Measurements from ENCODE around the gene CD58.
"Not testable (repeated sequence)": the region's sequence is repeated elsewhere in the genome, so short reads cannot be mapped to it uniquely, and the experiment has no call there.

CD58 gene

DNA sequence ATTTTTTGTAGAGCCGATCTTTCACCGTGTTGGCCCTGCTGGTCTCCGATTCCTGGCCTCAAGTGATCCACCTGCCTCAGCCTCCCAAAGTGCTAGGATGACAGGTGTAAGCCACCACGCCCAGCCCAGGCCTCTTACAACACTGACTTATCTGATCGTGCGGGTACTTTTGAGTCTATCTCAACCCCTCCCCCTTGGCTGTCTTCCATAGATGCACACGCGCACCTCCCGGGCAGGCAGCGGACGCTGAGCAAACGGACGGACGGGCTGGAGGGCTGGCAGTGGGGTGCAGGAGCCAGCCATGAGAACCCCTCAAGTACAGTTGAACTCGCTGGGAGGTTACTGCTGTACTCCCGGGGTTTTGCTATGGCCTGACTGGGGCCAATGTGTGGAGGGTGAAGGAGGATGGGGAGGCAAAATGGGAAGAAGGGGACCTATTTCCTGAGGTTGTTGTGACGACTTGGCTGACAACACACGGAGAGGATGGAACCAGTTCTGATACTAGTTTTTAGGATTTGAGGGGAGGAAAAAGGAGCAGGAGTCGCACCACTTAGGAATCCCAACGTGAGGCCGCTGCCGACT is 959 bp downstream of the CD58 start:
- DNase-seq (ENCODE audit: low spot score) = peak; percentile 40

DNA sequence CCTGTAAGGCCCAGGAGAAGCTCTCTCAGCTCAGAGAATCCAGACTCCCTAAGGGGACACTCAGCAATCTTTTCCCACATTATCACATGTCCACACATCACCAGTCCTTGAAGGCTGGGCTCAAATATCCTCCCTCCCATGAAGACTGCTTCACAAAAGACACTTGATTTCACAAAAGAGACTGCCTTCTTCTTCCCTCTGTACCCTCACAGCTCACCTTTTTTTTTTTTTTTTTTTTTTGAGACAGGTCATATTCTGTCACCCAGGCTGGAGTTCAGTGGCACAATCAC is 1.5 kb downstream of the CD58 start:
- no peak for DNase-seq (ENCODE audit: low spot score)

DNA sequence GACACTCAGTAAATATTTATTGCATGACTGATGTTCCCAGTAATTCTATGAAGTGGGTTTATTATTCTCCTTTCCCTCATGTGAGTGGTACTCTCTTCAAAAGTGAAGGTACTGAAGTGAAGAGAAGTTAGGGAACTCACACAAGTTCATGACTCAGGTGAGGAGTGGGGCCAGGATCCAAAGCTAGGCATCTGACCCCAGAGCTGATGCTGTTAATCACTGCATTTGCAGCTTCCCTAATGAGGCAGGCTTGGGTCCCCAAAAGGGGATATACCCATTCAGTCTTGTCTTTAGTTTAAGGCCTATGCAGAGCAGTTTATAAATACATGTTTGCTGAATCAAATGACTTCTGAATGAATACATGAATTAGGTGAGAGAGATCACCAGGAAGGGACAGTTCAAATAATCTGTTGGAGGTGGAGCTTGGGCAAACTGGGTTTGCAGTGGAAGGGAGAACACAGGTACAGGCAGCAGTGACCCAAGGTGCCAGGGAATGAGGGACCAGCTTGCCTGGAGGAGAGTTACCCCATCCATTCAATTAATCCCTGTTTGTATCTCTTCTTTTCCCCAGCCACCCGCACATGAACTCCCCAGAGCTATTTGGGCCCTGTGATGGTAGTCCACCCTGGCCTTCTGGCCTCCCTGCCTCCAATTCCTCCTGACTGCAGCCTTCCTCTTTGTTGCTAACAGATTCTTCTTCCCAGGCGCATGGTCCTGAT is 2.0 kb downstream of the CD58 start:
- no peak for DNase-seq (ENCODE audit: low spot score)

DNA sequence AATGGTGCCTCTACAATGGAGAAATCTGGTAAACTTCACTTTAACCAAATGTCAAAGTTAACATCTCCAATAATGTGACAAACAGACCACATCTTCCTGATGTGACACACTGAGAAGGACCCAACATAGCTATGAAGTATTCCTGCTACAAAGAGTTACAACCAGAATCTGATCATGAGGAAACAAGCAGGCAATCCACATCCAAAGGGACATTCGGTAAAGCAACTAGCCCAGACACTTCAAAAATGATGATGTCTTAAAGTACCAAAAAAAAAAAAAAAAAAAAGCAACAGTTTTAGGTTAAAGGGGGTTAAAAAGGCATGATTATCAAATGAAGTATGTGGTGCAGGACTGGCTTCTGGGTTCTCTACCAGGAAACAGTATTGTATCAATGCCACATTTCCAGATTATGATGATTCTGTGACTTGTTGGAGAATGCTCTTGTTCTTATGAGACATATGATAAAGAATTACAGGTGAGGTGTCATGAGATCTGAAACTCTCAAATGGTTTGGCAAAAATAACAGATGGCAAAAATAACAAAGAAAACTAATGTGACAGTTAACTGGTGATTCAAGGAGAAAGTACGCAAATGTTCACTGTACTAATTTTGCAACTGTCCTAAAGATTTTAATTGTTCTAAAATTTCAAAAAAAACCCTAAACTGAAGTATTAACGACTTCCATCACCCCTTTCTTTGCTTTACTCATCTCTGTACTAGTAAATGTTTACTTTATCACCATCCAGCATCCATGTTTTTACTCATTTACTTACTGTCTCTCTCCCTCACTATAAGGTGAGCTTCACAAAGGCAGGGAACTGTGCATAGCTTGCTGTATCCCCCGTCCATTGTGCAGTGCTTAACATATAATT is 2.8 kb downstream of the CD58 start:
- DNase-seq (ENCODE audit: low spot score) = no peak

DNA sequence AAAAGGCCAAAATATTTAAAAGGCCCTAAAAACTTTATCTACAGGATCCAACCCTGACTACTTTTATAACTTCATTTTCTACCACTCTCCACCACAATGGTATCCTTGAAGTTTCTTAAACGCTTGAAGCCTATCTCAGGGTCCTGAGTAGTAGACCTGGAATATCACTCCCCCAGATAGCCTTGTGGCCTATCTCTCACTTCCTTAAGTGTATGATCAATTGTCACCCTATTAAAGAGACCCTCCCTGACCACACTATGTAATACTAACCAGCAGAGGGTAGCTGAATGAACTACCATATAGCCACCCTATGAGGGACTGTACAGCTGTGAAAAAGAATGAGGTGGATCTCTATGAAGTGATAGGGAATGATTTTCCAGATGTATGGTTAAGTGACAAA is 5.6 kb downstream of the CD58 start:
- no peak for DNase-seq (ENCODE audit: low spot score)

DNA sequence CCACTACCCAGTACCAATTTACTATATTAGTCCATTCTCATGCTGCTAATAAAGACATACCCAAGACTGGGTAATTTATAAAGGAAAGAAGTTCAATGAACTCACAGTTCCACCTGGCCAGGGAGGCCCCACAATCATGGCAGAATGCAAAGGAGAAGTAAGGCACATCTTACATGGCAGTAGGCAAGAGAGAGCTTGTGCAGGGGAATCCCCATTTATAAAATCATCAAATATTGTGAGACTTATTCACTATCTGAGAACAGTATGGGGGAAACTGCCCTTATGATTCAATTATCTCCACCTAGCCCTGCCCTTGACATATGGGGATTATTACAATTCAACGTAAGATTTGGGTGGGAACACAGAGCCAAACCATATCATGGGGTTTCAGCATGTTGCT is 6.4 kb downstream of the CD58 start:
- DNase-seq (ENCODE audit: low spot score) = no peak

DNA sequence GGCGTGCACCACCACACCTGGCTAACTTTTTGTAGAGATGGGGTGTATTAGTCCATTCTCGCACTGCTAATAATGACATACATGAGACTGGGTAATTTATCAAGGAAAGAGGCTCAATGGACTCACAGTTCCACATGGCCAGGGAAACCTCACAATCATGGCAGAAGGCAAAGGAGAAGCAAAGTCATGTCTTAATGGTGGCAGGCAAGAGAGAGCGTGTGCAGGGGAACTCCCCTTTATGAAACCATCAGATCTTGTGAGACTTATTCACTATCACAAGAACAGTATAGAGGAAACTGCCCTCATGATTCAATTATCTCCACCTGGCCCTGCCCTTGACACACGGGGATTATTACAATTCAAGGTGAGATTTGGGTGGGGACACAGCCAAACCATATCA is 8.4 kb downstream of the CD58 start:
- not testable (repeated sequence) for DNase-seq (ENCODE audit: low spot score)

DNA sequence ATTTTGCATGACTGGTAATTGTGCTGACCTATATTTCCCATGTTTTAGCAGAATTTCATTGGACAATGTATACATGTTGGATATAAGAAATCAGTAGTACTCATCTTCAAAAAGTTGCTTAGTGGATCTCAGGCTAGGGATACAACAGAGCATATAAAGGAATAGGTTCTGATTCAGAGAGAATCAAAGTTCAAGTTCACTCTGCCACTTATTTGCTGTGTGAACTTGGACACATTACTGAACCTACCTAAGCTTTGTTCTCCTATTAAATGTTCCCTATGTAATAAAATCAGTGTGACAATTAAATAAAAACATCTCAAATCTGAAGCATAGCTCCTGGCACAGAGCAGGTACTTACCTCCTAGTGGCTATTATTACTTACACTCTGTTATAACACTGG is 9.3 kb downstream of the CD58 start:
- no peak for DNase-seq (ENCODE audit: low spot score)

DNA sequence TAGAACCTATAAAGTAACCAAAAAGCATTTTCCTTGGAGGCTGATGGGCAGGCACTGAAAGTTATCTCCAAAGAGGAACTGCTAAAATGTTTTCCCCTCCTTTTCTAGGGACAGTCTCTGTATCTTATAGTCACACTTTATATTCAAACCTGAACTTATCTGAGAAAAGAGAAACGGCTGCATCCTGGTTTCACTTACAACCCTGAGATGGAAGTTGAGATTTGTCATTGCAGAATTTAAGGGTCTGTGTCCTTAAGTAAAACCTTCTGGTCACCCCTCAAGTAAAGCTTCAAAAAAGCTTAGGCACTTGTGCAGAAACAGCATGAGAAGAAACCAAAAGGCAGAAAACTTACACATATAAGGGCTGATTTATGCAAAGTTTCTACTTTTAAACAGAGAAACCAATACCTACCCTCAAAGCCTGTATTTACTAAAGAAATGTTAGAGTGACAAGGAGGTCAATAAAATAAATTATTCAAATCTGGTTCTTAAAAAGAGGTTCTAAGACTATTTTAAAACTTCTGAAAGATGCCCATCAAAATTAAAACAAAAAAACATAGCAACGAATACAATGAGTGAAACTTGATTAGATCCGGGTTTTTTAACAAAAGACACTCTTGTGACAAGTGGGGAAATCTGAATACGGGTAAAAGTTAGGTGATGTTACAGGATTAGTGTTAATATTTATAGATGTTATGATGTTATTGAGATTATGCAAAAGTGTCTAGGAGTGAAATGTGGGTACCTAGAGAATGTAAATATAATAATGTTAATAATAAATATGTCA is 9.9 kb downstream of the CD58 start:
- DNase-seq (ENCODE audit: low spot score) = no peak

DNA sequence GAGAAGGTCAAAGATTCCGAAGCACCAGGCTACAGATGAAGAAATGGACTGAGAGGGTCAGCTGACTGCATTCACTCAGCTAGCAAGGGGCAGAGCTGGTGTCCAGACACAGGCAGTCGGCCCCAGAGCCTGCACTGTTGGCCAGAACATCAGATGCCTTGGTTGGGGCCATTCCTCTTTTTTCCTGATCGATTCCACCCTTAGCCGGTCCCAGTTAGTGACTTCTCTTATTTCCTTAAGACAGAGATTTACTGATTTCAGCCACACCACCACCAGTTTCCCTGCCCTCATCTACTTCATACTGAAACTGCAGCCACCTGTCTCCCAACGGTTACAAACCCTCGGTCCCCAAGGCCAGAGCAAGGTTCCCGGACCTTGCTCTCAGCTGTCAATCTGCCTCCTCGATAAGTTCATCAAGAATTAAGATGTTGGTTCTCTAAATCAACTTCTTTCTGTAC is 11.5 kb downstream of the CD58 start:
- no peak for DNase-seq (ENCODE audit: low spot score)

DNA sequence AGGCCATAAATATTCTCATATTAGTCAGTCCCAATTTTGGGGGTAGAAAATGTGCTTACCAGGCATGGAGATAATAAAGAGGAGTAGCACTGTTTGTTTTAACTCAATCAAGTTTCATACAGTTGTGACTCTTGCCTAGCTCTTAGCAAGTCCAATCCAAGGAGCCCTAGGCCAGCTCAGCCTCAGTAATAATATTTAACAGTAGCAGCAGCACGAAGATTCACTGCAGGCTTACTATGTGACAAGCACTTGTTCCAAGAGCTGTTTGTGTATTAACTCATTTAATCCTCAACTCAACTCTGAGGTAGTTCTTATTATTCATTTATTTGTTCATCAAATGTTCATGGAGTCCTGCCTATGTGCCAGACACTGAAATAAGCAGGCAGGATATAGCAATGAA is 12.3 kb downstream of the CD58 start:
- no peak for DNase-seq (ENCODE audit: low spot score)

DNA sequence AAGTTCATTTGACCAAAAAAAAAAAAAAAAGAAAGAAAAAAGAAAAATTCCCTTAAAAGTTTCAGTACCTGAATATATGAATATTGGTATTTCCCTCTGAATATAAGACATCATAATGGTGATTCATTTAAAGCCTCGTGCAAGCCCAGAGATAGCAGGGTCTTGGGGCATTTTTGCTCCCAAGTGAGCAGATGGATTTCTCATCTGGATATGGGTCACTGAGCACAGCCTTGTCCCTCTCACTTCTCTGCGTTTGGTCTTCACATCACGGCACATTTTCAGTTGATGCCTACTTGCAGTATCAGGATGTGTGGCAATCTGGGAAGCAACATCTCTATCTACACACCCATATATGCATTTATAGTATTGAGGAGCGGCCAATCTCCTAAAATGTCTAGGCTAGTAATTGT is 12.7 kb downstream of the CD58 start:
- no peak for DNase-seq (ENCODE audit: low spot score)

DNA sequence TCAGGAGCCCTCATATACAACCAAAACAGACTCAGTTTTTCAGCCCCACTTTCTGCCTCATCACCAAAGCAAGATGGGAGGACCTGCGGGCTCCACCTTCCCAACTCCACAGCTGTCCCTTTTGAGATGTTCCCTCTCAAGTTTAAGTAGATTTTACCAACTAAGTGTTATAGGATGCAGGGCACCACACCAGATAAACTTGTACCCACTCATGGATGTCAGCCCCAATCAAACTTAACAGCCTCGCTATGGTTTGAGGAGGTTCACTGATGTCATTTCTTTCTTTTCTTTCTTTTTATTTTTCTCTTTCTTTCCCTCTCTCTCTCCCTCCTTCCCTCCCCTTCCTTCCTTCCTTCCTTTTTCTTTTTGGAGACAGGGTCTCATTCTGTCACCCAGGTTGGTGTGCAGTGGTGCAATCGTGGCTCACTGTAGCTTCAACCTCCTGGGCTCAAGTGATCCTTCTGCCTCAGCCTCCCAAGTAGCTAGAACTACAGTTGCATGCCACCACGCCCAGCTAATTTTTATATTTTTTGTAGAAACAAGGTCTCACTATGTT is 13.4 kb downstream of the CD58 start:
- no peak for DNase-seq (ENCODE audit: low spot score)

DNA sequence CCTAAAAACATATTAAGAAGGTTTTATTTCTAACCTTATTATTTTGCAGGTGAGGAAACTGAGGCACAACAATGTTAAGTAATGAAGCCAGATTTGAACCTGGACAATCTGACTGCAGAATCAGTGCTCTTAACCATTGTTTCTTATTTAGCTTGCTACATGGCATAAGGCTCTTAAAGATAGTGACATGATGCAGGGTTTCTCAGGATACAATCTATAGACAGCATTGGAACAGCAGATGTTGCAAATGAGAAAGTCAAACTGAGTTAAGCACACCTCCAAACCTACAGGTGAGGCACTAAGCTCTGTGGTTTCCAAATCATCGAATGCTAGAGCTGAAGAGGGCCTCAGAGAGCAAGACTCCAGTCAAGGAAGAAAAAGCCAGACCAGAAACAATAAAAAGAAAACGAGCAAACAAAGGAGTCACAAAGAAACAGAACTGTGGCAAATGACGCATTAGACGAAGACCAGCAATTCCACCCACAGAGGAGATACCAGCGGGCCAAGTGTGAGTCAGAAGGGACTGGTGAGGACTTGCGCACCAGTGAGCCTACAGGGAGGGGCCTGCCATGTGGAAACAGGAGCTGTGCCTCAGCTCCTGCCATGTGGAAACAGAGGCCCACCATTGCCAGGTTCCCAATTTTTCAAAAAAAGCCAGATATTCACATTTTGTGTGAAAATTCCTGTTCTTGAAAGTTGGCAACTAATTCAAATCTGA is 14.4 kb downstream of the CD58 start:
- DNase-seq (ENCODE audit: low spot score) = peak; percentile 94

DNA sequence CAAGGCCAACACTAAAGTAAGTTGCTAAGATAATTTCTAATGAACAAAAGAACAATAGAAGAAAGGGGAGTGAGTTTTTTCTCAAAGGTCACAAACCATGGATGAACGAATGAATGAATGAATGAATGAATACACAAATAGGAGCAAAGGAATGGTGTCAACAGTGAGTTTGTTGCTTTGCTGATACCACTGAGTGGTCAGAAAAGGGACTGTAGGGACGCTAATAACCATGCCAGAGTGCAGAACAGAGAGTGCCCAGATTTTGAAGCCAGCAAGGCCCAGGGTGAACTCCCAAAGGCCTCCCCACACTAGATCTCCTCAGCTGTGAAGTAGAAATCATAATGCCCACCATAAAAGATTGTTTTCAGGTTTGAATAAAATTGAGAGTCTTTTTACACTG is 15.9 kb downstream of the CD58 start:
- DNase-seq (ENCODE audit: low spot score) = no peak

DNA sequence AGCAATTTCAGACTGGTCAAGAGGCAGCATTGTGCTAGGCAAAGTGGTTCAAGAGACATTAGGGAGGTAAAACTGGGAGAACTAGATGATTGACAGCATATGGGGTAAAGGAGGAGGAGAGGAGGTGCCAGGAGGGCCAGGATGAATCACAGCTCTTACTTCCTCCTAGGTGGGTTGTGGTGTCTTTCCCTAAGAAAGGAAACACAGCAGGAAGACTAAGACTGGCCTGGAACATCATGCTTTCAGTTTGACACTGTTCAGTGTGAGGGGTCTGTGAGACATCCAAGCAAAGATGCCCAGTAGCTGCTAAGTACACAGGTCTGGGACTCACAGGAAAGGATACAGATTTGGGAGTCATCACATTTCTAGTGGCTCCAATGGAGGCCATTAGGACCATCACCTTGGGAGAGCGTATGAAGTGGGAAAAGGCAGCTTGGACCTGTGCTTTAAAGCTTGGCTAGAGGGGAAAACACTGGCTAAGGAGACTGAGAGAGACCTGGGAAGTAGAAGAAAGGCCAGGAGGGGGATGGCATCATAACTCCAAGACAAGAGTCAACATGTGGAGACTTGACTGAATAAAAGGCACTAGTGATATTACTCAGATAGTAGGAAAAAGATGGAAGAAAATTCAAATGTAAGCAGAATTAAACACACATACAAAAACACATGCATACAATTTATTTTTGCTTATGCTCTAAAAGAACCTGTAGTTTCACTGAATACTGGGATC is 17.3 kb downstream of the CD58 start:
- DNase-seq (ENCODE audit: low spot score) = peak; percentile 69

DNA sequence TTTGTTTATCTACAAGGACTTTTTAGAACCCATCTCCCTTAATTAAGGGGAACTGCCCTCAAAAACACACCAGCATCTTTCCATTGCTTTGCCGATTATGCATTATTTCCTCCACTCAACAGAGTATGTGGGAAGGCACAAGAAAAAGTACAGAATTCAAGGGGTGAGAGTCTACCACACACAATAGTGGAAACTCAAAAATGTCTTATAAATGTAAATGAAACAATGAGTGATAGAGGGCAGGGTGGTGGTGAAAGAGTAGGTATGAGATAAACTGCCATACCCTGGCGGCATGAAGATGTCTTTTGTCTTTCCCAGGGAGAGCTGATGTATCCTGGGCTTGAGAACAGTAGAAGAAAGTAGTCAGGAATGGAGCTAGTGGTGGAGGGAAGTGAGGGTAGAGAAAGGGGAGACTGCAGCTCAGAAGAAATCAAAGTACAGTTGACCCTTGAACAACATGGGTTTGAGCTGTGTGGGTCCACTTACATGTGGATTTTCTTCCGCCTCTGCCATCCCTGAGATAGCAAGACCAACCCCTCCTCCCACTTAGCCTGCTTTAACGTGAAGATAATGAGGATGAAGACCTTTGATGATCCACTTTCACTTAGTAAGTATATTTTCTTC is 24.4 kb downstream of the CD58 start:
- DNase-seq (ENCODE audit: low spot score) = no peak

DNA sequence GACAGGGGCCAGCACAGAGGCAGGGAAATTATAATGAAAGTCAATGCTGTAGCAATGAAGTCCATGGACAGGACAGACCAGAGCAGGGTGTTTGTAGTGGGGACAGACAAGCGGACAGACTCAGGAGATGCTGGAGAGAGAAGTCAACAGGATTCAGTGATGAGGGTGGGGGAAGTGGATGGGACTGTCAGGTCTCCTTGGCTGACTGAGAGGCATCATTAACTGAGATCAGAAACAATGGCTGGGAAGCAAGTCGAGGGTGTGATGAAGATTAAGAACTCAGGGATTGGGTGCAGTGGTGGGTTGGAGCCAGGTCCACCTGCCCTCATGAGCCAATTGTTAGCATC is 25.5 kb downstream of the CD58 start:
- no peak for DNase-seq (ENCODE audit: low spot score)

DNA sequence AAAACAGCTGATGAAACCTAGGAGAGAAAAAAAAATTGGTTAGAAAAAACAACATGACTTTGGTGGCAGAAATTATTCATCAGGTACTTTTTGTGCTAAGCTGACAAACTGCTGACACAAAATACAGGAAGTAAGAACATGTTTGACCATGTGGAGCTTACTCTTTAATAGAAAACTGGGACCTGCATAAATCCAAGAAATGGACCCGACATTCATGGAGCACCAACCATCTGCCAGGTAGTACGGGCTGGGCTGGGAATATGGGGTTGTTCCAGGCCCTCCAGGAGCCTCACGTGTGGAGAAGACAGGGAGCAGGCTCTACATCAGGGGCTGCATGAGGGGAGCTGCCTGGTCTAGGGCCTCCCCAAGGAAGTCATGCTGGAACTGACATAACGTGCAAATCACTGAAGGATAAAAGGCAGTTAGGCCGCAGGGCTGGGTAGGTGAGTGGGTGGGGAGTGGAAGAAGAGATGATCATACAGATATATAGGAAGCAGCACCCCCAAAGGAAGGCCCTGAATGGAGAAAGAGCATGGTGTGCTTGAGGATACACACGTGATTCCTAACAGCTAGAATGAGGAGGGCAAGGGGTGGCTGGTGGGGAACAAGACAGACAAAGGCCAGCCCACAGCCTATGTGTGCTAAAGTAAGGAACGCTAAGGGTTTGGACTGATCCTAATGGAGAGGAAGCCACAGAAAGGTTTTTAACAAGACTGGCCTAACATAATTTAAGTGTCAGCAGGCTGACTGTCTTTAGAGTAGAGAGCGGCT is 26.1 kb downstream of the CD58 start:
- no peak for DNase-seq (ENCODE audit: low spot score)

DNA sequence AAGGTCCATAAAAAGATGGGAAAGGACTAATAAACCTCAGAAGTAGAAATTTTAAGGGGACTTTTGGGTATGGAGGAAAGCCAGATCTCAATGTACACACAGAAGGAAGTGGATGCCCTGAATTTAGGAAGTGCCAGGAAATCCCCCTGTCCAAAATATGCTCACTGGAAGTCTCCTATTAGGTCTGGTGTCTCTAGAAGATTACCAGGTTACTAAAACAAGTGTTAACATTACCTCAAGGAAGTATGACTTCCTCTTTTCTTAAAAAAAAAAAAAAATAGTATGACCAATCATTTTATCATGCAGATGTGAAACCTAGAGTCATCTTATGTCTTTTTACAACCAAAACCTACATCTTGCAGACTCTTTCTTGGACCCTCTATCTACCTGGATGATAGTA is 30.7 kb downstream of the CD58 start:
- no peak for DNase-seq (ENCODE audit: low spot score)
